HG03060 (cell line): Measurements from ENCODE around the gene EMX1.

ENCODE experiments used
- ATAC-seq: cut with Tn5 transposase; IDR thresholded peaks from one replicate; pipeline ENCODE4 v1.9.1; 2021; ENCODE audit warnings: low read depth, moderate number of reproducible peaks; ENCODE audit not compliant: unreplicated experiment

The EMX1 gene

GRCh38 chr2:72942293-72942692 lies 25.0 kb downstream of the EMX1 start:
- no peak for ATAC-seq

- no peak for ATAC-seq
These were observed 25.6 kb downstream of the EMX1 start for GRCh38 chr2:72942881-72943418.

- no peak for ATAC-seq
These were observed 26.4 kb downstream of the EMX1 start for GRCh38 chr2:72943540-72944395.

GRCh38 chr2:72944804-72945449 lies 27.6 kb downstream of the EMX1 start:
- no peak for ATAC-seq

- no peak for ATAC-seq
These were observed 28.2 kb downstream of the EMX1 start for GRCh38 chr2:72945450-72946019.

GRCh38 chr2:72946466-72946865 lies 29.1 kb downstream of the EMX1 start:
- ATAC-seq, result no peak

- ATAC-seq, result no peak
These were observed 30.9 kb downstream of the EMX1 start for GRCh38 chr2:72947952-72948830.

- no peak for ATAC-seq
These were observed 31.7 kb downstream of the EMX1 start for GRCh38 chr2:72949045-72949444.

- ATAC-seq, result no peak
These were observed 32.3 kb downstream of the EMX1 start for GRCh38 chr2:72949642-72950041.

- no peak for ATAC-seq
These were observed 33.4 kb downstream of the EMX1 start for GRCh38 chr2:72950558-72951255.

GRCh38 chr2:72951303-72952095 lies 34.2 kb downstream of the EMX1 start:
- ATAC-seq, result no peak

- no peak for ATAC-seq
These were observed 34.9 kb downstream of the EMX1 start for GRCh38 chr2:72952110-72952823.

GRCh38 chr2:72952961-72953360 lies 35.6 kb downstream of the EMX1 start:
- ATAC-seq, result no peak

- ATAC-seq, result no peak
These were observed 36.2 kb downstream of the EMX1 start for GRCh38 chr2:72953528-72953927.

- no peak for ATAC-seq
These were observed 36.7 kb downstream of the EMX1 start for GRCh38 chr2:72953976-72954375.

- ATAC-seq, result no peak
These were observed 37.3 kb downstream of the EMX1 start for GRCh38 chr2:72954376-72955227.

- ATAC-seq, result no peak
These were observed 38.1 kb downstream of the EMX1 start for GRCh38 chr2:72955228-72956049.
